ENCODE data around the gene SUPT6H. TPM values are rescaled to one million over a fixed set of nuclear protein-coding genes. Genes with fewer than 3 reads are reported as not detected.
A peak's percentile ranks its signal among the peaks of the same experiment; 100 is the strongest.

Gene SUPT6H
- total RNA-seq, result 10 to 100 TPM; 80.2 to 89.1 TPM

DNA sequence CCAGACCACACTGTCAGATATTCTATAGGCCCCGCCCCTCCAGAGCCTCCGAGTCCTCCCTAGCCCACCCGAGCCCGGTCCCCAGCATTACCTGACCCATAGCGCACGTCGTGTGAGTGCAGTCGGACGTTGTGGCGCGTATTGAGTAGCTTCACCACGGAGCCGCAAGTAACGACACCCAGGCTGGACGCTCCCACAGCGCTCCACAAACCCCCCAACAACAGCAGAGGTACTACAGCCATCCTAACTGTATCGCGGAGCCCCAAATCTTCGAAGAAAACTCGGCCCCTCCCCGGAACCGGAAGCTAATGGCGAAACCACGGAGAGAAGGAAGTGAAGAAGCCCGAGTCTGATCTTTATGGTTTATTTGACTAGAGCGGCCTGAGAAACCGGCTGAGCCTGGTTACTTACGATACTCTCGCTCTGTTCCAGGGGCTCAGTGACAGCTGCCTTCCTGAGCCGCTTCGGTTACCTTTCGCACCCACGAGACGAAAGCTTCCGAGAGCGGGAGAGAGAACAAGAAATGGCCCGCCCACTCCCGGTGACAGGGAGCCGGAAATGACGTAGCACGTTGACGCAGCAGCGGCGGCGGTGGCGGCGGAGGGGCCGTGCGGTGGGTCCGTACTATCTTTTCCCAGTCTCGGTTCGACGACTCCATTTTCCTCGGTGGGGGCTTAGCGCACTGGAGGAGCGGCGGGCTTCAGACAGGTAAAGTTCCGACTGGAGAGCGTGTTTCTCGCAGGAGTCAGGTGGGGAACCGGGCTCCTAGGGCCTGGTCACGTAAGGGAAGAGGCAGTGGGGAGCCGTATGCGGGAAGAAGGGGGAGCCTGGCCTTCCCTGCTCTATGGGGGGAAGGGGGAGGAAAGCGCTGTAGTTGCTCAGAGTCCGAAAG, at the start of gene SUPT6H, which contains the start of gene SDF2:
SUPT6H (plus strand) TSS at position 571 of the 892 bp plus-strand sequence. CDS start 11,197 bp downstream, outside the sequence.
SDF2 (minus strand) TSS at position 272 of the 892 bp plus-strand sequence; CDS start at position 242, 30 bp downstream.
- peaks cover 46% of the 10 kb centered on the region for H3K4me1 Mint-ChIP-seq
- H3K4me3 Mint-ChIP-seq, result peak within 1 kb of the TSS; percentile 94
- H3K36me3 Mint-ChIP-seq (ENCODE audit: low read depth), result peaks cover 77% of the 10 kb centered on the region

DNA sequence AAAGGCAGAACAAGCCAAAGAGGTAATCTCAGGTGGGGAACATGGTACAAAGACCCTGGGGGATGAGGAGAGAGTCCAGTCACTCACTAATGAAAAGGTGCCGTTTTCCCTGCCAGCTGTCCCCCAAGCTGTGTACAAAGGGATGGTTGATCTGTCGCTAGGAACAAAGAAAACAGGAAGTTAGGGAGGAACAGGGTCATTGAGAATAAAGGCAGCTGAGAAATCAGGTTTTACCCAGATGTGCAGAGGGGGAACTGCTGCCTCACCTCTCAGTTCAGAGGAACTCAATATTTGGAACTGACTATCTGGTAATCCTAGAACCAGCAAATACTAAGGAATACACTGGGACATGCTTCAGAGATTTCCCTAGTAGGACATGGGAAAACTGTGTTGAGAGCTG, 49.5 kb upstream of the SUPT6H start:
- Mint-ChIP-seq H3K36me3 (ENCODE audit: low read depth) (peaks cover 90% of the 10 kb centered on the region), H3K9me3 (no peaks in the 10 kb centered on the region), H3K27ac (no peak overlapping the region)

More for the DNA sequence above, at the start of gene SUPT6H, which contains the start of gene SDF2:
- peak within 1 kb of the TSS; percentile 98 for H3K27ac Mint-ChIP-seq
- no peaks in the 10 kb centered on the region for H3K9me3 Mint-ChIP-seq
- peak; percentile 92 for ATAC-seq (replicated peaks)
- H3K27me3 Mint-ChIP-seq, result no peaks in the 10 kb centered on the region

GRCh38 chr17:28612936-28613872, 48.8 kb upstream of the SUPT6H start:
- no peak overlapping the region for H3K4me3 Mint-ChIP-seq
- H3K4me1 Mint-ChIP-seq, result no peaks in the 10 kb centered on the region
- peaks cover 97% of the 10 kb centered on the region for H3K36me3 Mint-ChIP-seq (ENCODE audit: low read depth)
- no peak overlapping the region for H3K27ac Mint-ChIP-seq
- no peaks in the 10 kb centered on the region for H3K9me3 Mint-ChIP-seq
- no peaks in the 10 kb centered on the region for H3K27me3 Mint-ChIP-seq
- ATAC-seq (replicated peaks), result peak; percentile 43

More for the DNA sequence above, 49.5 kb upstream of the SUPT6H start:
- no peak overlapping the region for H3K4me3 Mint-ChIP-seq
- no peaks in the 10 kb centered on the region for H3K4me1 Mint-ChIP-seq
- H3K27me3 Mint-ChIP-seq, result no peaks in the 10 kb centered on the region
- ATAC-seq (replicated peaks), result no peak

DNA sequence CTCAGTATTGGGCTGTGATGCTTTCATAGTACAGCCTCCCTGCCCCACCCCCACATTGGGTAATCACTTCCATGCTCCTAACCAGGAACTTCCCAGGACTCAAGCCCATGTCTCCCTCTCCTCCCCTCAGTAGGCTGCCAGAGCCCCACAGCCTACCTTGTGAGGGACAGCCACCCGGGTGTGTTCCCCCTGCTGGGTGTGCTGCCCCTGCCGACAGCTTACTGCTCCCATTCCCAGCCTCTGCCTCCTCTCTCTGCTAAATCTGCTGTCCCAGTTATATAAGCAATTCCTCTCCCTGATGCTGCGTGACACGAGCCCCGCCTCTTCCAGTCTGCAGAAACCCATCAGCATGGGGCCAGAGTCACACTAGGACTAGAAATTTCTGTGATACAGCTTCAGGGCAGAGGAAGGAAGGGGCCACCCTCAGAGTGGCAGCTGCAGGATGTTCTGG, 48.0 kb upstream of the SUPT6H start, which contains the start of gene RSKR:
RSKR (minus strand) TSS at position 255 of the 451 bp plus-strand sequence; CDS start at position 231, 24 bp downstream.
- no peaks in the 10 kb centered on the region for H3K27me3 Mint-ChIP-seq
- peaks cover 98% of the 10 kb centered on the region for H3K36me3 Mint-ChIP-seq (ENCODE audit: low read depth)
- H3K4me1 Mint-ChIP-seq, result no peaks in the 10 kb centered on the region
- ATAC-seq (replicated peaks), result no peak
- H3K4me3 Mint-ChIP-seq, result no peak within 1 kb of the TSS
- H3K27ac Mint-ChIP-seq, result peak within 1 kb of the TSS; percentile 43
- H3K9me3 Mint-ChIP-seq, result no peaks in the 10 kb centered on the region

DNA sequence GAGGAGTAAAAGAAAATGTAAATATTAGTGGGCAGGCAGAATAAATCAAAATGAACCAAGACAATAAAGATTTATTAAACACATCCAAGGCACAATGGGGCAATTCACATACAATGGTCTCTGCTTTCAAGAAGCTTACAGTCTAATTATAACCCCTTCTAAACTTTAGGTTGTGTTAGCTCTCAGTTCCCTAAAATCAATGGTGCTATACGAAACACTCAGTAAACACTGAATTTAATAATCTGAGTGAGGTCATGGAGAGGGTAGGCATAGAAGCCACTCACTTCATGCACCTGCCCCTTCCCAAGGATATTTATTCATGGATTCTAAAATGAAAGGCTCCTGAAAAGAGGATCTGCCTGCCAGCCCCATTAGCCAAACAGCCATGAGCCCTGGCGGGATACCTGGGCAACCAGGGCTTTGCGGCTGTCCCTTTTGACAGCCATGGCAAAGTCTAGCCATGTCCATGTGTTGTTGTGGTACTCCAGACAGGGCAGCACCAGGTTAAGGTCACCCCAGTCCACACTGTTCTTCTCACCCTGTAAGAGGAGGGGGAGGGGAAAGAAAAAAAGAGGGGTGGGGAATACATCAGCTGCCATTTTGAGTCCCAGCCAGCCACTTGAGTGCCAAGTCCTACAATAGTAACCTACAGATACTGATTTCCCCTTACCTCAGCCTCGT, 46.6 kb upstream of the SUPT6H start:
- no peak overlapping the region for H3K4me3 Mint-ChIP-seq
- peaks cover 98% of the 10 kb centered on the region for H3K36me3 Mint-ChIP-seq (ENCODE audit: low read depth)
- no peaks in the 10 kb centered on the region for H3K4me1 Mint-ChIP-seq
- ATAC-seq (replicated peaks), result no peak
- H3K27ac Mint-ChIP-seq, result no peak overlapping the region
- H3K27me3 Mint-ChIP-seq, result no peaks in the 10 kb centered on the region
- H3K9me3 Mint-ChIP-seq, result no peaks in the 10 kb centered on the region

- H3K4me1 Mint-ChIP-seq, result no peaks in the 10 kb centered on the region
- no peaks in the 10 kb centered on the region for H3K9me3 Mint-ChIP-seq
- peaks cover 98% of the 10 kb centered on the region for H3K36me3 Mint-ChIP-seq (ENCODE audit: low read depth)
- no peak overlapping the region for H3K4me3 Mint-ChIP-seq
- no peak for ATAC-seq (replicated peaks)
- H3K27me3 Mint-ChIP-seq, result no peaks in the 10 kb centered on the region
- H3K27ac Mint-ChIP-seq, result peak overlapping the region; percentile 56
These were observed 45.7 kb upstream of the SUPT6H start for GRCh38 chr17:28616281-28616680.

- ATAC-seq (replicated peaks), result no peak
- Mint-ChIP-seq H3K9me3 (no peaks in the 10 kb centered on the region), H3K27ac (no peak overlapping the region), H3K4me1 (no peaks in the 10 kb centered on the region), H3K27me3 (no peaks in the 10 kb centered on the region), H3K36me3 (ENCODE audit: low read depth) (peaks cover 100% of the 10 kb centered on the region), H3K4me3 (no peak overlapping the region)
These were observed 43.5 kb upstream of the SUPT6H start for GRCh38 chr17:28618464-28618863.

DNA sequence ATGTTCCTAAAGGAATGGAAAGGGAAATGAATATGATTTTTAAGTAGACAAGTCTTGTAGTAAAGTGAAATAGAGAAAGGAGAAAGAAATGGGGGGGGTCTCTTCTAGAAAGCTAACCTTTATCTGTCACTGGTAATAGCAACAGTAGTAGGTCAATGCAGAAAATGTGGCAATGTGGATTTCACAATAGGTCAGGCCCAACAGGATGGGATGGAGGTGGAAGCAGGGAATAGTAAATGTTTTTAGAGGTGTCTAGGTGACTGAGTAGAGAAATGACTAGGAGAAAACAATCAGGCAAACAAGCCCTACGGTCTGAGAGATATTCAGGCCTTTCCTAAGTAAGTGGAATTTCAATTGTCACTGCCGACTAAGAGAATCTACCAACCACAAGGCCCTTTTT, 42.0 kb upstream of the SUPT6H start:
- Mint-ChIP-seq H3K36me3 (ENCODE audit: low read depth) (peaks cover 100% of the 10 kb centered on the region), H3K27me3 (no peaks in the 10 kb centered on the region), H3K4me1 (no peaks in the 10 kb centered on the region), H3K4me3 (no peak overlapping the region), H3K9me3 (no peaks in the 10 kb centered on the region), H3K27ac (no peak overlapping the region)
- no peak for ATAC-seq (replicated peaks)

DNA sequence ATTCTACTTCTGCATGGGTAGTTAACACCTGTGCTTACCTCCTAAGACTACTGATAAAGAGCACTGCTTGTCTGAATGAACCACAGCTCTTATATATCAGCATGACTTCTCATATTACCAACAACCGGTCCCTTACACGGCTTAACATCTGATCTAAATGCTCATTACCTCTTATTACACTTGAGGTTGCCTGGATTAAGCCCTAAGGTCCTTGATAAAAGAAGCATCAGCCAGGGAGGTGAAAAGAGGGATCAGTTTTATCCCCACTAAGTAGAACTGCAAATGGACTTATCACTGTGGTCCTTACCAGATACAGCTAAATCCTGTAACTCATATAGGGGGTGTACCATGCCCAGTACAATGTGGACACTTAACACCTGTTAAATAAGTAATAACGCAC, 39.8 kb upstream of the SUPT6H start:
- Mint-ChIP-seq H3K27me3 (no peaks in the 10 kb centered on the region), H3K4me1 (peaks cover 10% of the 10 kb centered on the region), H3K27ac (peak overlapping the region; percentile 10), H3K9me3 (no peaks in the 10 kb centered on the region), H3K4me3 (no peak overlapping the region), H3K36me3 (ENCODE audit: low read depth) (peaks cover 100% of the 10 kb centered on the region)
- no peak for ATAC-seq (replicated peaks)

DNA sequence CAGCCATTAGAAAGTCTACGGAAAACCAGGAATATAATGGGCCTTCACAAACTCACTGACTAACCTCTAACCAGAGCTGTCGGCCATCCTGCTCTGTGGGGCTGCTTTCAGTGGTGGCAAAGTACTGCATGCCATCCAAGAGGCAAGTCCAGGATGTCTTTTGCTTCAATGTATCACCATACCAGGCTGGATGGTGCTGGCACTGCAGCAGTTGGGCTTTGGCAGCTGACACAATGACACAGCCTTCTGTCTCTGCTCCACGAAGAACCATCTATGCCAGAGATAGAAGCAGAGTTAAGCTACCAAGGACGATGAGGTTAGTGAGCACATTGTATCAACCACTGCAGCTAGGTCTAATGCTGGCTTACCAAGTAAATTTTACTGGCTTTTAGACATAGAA, 38.3 kb upstream of the SUPT6H start:
- Mint-ChIP-seq H3K36me3 (ENCODE audit: low read depth) (peaks cover 100% of the 10 kb centered on the region), H3K4me3 (no peak overlapping the region), H3K9me3 (no peaks in the 10 kb centered on the region), H3K27ac (no peak overlapping the region), H3K4me1 (peaks cover 10% of the 10 kb centered on the region), H3K27me3 (no peaks in the 10 kb centered on the region)
- no peak for ATAC-seq (replicated peaks)

DNA sequence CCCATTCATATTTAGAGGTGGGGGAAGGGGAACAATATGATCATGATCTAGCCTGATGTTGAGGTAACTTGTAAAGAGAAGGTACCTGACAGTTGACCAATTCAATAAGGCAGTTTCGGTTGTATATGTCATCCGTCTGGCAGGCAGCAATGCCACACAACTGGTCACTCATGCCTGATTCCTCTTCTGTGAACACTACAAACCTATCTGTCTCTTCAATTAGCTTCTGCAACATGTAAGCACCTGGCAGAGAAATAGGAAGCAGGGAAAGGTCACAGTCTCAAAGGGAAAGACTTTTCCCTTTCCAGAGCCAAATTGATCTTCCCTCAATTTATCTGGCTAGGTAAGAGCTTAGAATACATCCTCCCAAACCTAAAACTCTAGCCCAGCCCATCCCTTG, 37.9 kb upstream of the SUPT6H start:
- H3K36me3 Mint-ChIP-seq (ENCODE audit: low read depth), result peaks cover 97% of the 10 kb centered on the region
- H3K4me3 Mint-ChIP-seq, result no peak overlapping the region
- H3K27me3 Mint-ChIP-seq, result no peaks in the 10 kb centered on the region
- peaks cover 10% of the 10 kb centered on the region for H3K4me1 Mint-ChIP-seq
- H3K9me3 Mint-ChIP-seq, result no peaks in the 10 kb centered on the region
- H3K27ac Mint-ChIP-seq, result no peak overlapping the region
- ATAC-seq (replicated peaks), result no peak

GRCh38 chr17:28626818-28627217, 35.2 kb upstream of the SUPT6H start:
- peaks cover 10% of the 10 kb centered on the region for H3K4me1 Mint-ChIP-seq
- no peak overlapping the region for H3K4me3 Mint-ChIP-seq
- ATAC-seq (replicated peaks), result no peak
- peaks cover 96% of the 10 kb centered on the region for H3K36me3 Mint-ChIP-seq (ENCODE audit: low read depth)
- no peaks in the 10 kb centered on the region for H3K27me3 Mint-ChIP-seq
- H3K27ac Mint-ChIP-seq, result peak overlapping the region; percentile 61
- no peaks in the 10 kb centered on the region for H3K9me3 Mint-ChIP-seq

DNA sequence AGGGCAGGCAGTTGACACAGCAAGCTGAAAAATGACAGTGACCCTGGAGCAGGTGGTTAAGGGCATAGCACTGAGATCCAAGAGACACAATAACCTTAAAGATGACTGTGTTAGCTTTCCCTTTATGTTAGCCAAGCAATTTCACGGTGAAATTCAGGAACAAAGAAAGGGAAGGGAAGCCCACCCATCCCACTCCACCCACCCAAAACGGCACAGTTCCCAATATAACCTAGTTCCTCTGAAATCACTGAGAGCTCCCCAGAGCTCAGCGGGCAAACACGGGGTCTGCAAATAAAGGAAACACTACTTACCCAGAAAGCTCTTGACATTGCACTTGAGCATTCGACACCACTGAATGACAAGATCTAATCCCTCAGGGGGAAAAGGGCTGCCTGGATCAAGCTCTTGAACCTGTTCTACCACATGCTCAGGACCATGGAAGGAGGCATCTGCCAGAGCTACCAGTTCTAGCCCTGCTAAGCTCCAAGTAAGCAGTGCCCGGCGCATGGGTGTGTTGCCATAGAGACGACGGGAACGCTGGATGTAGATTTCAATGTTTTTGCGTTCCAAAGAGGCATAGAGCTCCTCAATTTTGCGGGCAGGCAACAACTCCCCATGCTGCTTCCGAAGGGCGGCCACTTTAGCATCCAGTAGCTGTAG, 27.7 kb upstream of the SUPT6H start:
- Mint-ChIP-seq H3K36me3 (ENCODE audit: low read depth) (peaks cover 100% of the 10 kb centered on the region), H3K4me3 (no peak overlapping the region), H3K27me3 (no peaks in the 10 kb centered on the region), H3K4me1 (peaks cover 14% of the 10 kb centered on the region), H3K9me3 (no peaks in the 10 kb centered on the region), H3K27ac (peak overlapping the region; percentile 54)
- ATAC-seq (replicated peaks), result no peak

All from activated T-helper 17 cell treated with anti-CD3 and anti-CD28 coated beads, Interleukin-2, amount 50 U/mL, for 72 hours (primary cell).